HepG2 (cell line): ENCODE data around the gene SEMA4B. TPM values are rescaled to one million over a fixed set of nuclear protein-coding genes. Genes with fewer than 3 reads are reported as not detected.

Source experiments
- PITX1 ChIP-seq: sonication (generic); formaldehyde crosslinking; IDR thresholded peaks from 2 replicates; pipeline ENCODE4 v1.5.1; 2020; ENCODE audit warnings: mild to moderate bottlenecking, missing genetic modification reagents
- POGZ ChIP-seq: sonication (generic); formaldehyde crosslinking; IDR thresholded peaks from 2 replicates; pipeline ENCODE4 v1.4.0; 2020; ENCODE audit warnings: mild to moderate bottlenecking, missing genetic modification reagents
- STAG1 ChIP-seq: sonication (generic); formaldehyde crosslinking; IDR thresholded peaks from 2 replicates; pipeline ENCODE4 v1.4.0; 2020; ENCODE audit warnings: missing genetic modification reagents
- ZNF598 ChIP-seq: sonication (generic); formaldehyde crosslinking; IDR thresholded peaks from 2 replicates; pipeline ENCODE4 v1.5.1; 2020; ENCODE audit warnings: mild to moderate bottlenecking, missing genetic modification reagents, borderline replicate concordance
- ZNF7 ChIP-seq: IDR thresholded peaks from 2 replicates; pipeline ENCODE4 v1.6.1; 2016; ENCODE audit warnings: missing biosample characterization, missing genetic modification reagents
- polyA plus RNA-seq, 8 experiments: library from polyadenylated mRNA; depleted of rRNA in 3 of 8; stranded (reverse) in 7 of 8; unstranded in 1 of 8; fragments of >200 nt; fragmentation: Illumina TruSeq in 4 of 8; extraction: Trizol in 4 of 8; gene quantifications; 2 replicates each; pipeline versions ENCODE4 v1.2.1 to v1.2.3, GENCODE V29; 2011 to 2016; ENCODE audit warnings: low read depth in 4 of 8, missing spikeins in 1 of 8, mixed read lengths in 1 of 8; ENCODE audit not compliant: insufficient read depth in 1 of 8
- total RNA-seq, 5 experiments: library from RNA; depleted of rRNA; stranded (reverse); fragments of >200 nt; fragmentation: Illumina TruSeq; extraction: Trizol; gene quantifications; 2 replicates each; pipeline ENCODE4 v1.2.3, GENCODE V29; 2016; ENCODE audit warnings: low read depth in 1 of 5
- TF ChIP-seq, protein P1 (sequence below), 2 experiments: sonication (generic) in 1 of 2; formaldehyde crosslinking in 1 of 2; IDR thresholded peaks; 2 replicates each; pipeline versions ENCODE4 v1.6.1 to v1.9.0; 2014 to 2022; ENCODE audit warnings: antibody characterized with exemption in 1 of 2, borderline replicate concordance in 1 of 2, inconsistent platforms in 1 of 2, low read depth in 1 of 2, missing genetic modification reagents in 1 of 2
- TF ChIP-seq, protein P2 (sequence below): sonication (generic); formaldehyde crosslinking; IDR thresholded peaks from 2 replicates; pipeline ENCODE4 v1.5.1; 2020; ENCODE audit warnings: missing genetic modification reagents, mild to moderate bottlenecking, borderline replicate concordance
- TF ChIP-seq, protein P3 (sequence below): sonication (generic); formaldehyde crosslinking; conservative IDR thresholded peaks from 2 replicates; pipeline ENCODE4 v1.8.0; 2022; ENCODE audit warnings: mild to moderate bottlenecking, moderate library complexity, missing genetic modification reagents
- TF ChIP-seq, protein P4 (sequence below): sonication (generic); formaldehyde crosslinking; IDR thresholded peaks from 2 replicates; pipeline ENCODE4 v1.9.0; 2021; ENCODE audit warnings: missing genetic modification reagents, mild to moderate bottlenecking, borderline replicate concordance
- TF ChIP-seq, protein P5 (sequence below): sonication (generic); formaldehyde crosslinking; IDR thresholded peaks from 2 replicates; pipeline ENCODE4 v1.4.0; 2020; ENCODE audit warnings: mild to moderate bottlenecking, missing genetic modification reagents, borderline replicate concordance
- TF ChIP-seq, protein P6 (sequence below), 2 experiments: sonication (generic) in 1 of 2; formaldehyde crosslinking in 1 of 2; IDR thresholded peaks; 2 replicates each; pipeline versions ENCODE4 v1.4.0 to v1.6.1; 2018 to 2020; ENCODE audit warnings: missing genetic modification reagents in 2 of 2, borderline replicate concordance in 1 of 2, low read depth in 1 of 2, mild to moderate bottlenecking in 1 of 2, missing biosample characterization in 1 of 2

SEMA4B gene
- total and polyA plus RNA-seq, 2 of the 13 experiments (the other 11 are each of a cell fraction or from before 2014, with no cell fraction given) = 2.1 to 17.0 TPM

DNA sequence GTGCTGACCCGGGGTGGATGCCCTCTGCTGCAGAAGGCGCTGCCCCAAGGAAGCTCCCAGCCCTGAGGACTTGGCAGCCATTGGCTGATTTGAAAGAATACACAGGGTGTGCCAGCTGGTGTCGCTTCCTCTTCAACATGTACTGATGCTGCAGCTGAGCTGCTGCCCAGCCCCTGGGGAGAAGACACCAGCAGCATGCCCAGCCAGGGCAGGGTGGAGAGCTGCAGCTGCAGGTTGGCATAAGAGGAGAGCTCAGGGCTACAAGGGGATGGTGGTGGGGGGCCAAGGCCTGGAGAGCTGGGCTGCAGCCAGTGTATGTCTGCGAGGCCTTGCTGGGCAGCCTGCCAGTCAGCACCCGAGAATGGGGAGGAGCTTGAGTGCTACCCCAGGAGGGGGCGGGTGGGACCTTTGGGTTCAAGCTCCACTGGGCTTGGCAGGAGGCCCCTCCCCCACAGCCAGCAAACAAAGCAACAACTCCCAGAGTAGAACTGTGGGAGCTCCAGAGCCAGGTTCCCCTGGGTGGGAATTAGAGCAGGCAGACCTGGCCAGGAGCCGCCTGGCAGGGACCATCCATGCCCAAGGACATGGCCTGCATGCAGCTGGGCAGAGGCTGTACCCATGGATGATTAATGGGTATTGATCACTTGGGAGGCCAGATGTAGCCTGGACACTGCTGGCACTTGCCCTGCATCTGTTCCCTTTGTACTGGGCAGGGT lies 9.2 kb upstream of the SEMA4B start (continued):
- TF ChIP-seq, protein P1, sequence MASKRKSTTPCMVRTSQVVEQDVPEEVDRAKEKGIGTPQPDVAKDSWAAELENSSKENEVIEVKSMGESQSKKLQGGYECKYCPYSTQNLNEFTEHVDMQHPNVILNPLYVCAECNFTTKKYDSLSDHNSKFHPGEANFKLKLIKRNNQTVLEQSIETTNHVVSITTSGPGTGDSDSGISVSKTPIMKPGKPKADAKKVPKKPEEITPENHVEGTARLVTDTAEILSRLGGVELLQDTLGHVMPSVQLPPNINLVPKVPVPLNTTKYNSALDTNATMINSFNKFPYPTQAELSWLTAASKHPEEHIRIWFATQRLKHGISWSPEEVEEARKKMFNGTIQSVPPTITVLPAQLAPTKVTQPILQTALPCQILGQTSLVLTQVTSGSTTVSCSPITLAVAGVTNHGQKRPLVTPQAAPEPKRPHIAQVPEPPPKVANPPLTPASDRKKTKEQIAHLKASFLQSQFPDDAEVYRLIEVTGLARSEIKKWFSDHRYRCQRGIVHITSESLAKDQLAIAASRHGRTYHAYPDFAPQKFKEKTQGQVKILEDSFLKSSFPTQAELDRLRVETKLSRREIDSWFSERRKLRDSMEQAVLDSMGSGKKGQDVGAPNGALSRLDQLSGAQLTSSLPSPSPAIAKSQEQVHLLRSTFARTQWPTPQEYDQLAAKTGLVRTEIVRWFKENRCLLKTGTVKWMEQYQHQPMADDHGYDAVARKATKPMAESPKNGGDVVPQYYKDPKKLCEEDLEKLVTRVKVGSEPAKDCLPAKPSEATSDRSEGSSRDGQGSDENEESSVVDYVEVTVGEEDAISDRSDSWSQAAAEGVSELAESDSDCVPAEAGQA (IDR thresholded peaks at IDR 0.05; ENCODE audit: low read depth) = 0 out of 2 replicates have a peak, but pooled peaks have one; percentile 24
- TF ChIP-seq, protein P1 (CRISPR knock-in tag; IDR thresholded peaks at IDR 0.05; ENCODE audit: borderline replicate concordance) = no peak
- TF ChIP-seq, protein P2, sequence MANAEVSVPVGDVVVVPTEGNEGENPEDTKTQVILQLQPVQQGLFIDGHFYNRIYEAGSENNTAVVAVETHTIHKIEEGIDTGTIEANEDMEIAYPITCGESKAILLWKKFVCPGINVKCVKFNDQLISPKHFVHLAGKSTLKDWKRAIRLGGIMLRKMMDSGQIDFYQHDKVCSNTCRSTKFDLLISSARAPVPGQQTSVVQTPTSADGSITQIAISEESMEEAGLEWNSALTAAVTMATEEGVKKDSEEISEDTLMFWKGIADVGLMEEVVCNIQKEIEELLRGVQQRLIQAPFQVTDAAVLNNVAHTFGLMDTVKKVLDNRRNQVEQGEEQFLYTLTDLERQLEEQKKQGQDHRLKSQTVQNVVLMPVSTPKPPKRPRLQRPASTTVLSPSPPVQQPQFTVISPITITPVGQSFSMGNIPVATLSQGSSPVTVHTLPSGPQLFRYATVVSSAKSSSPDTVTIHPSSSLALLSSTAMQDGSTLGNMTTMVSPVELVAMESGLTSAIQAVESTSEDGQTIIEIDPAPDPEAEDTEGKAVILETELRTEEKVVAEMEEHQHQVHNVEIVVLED (CRISPR knock-in tag) = 0 out of 2 replicates have a peak, but pooled peaks have one; percentile 43
- TF ChIP-seq STAG1 (peak; percentile 15; the same call in 1 of the 2 replicates), POGZ (CRISPR knock-in tag) (peak; percentile 50), ZNF7 (no peak), ZNF598 (peak; percentile 62; the same call in 1 of the 2 replicates), PITX1 (CRISPR knock-in tag) (peak; percentile 45; the same call in 1 of the 2 replicates)
- TF ChIP-seq, protein P3, sequence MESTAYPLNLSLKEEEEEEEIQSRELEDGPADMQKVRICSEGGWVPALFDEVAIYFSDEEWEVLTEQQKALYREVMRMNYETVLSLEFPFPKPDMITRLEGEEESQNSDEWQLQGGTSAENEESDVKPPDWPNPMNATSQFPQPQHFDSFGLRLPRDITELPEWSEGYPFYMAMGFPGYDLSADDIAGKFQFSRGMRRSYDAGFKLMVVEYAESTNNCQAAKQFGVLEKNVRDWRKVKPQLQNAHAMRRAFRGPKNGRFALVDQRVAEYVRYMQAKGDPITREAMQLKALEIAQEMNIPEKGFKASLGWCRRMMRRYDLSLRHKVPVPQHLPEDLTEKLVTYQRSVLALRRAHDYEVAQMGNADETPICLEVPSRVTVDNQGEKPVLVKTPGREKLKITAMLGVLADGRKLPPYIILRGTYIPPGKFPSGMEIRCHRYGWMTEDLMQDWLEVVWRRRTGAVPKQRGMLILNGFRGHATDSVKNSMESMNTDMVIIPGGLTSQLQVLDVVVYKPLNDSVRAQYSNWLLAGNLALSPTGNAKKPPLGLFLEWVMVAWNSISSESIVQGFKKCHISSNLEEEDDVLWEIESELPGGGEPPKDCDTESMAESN = no peak
- TF ChIP-seq, protein P4, sequence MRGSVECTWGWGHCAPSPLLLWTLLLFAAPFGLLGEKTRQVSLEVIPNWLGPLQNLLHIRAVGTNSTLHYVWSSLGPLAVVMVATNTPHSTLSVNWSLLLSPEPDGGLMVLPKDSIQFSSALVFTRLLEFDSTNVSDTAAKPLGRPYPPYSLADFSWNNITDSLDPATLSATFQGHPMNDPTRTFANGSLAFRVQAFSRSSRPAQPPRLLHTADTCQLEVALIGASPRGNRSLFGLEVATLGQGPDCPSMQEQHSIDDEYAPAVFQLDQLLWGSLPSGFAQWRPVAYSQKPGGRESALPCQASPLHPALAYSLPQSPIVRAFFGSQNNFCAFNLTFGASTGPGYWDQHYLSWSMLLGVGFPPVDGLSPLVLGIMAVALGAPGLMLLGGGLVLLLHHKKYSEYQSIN = no peak
- TF ChIP-seq, protein P5, sequence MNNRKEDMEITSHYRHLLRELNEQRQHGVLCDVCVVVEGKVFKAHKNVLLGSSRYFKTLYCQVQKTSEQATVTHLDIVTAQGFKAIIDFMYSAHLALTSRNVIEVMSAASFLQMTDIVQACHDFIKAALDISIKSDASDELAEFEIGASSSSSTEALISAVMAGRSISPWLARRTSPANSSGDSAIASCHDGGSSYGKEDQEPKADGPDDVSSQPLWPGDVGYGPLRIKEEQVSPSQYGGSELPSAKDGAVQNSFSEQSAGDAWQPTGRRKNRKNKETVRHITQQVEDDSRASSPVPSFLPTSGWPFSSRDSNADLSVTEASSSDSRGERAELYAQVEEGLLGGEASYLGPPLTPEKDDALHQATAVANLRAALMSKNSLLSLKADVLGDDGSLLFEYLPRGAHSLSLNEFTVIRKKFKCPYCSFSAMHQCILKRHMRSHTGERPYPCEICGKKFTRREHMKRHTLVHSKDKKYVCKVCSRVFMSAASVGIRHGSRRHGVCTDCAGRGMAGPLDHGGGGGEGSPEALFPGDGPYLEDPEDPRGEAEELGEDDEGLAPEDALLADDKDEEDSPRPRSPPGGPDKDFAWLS (CRISPR knock-in tag) = no peak
- TF ChIP-seq, protein P6, sequence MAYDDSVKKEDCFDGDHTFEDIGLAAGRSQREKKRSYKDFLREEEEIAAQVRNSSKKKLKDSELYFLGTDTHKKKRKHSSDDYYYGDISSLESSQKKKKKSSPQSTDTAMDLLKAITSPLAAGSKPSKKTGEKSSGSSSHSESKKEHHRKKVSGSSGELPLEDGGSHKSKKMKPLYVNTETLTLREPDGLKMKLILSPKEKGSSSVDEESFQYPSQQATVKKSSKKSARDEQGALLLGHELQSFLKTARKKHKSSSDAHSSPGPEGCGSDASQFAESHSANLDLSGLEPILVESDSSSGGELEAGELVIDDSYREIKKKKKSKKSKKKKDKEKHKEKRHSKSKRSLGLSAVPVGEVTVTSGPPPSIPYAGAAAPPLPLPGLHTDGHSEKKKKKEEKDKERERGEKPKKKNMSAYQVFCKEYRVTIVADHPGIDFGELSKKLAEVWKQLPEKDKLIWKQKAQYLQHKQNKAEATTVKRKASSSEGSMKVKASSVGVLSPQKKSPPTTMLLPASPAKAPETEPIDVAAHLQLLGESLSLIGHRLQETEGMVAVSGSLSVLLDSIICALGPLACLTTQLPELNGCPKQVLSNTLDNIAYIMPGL (CRISPR knock-in tag; IDR thresholded peaks at IDR 0.05; ENCODE audit: borderline replicate concordance in 1 of 2, low read depth in 1 of 2) = 0 out of 4 replicates have a peak, but pooled peaks of 1 of the 2 experiments have one; percentile 28
